Prostate gland (tissue), 2 donors: ENCODE measurements around the gene APCDD1L. TPM values are rescaled to one million over a fixed set of nuclear protein-coding genes. Genes with fewer than 3 reads are reported as not detected.

ENCODE experiments used
- DNase-seq: peaks from one replicate; pipeline ENCODE4 v3.0.0-alpha.2; 2019; ENCODE audit warnings: low spot score
- H3K27ac ChIP-seq, 2 donors: fragments of 200-600 bp; sonication (generic); 2 replicates each; pipeline ENCODE4 v1.5.1; 2017 to 2019
- H3K27me3 ChIP-seq: fragments of 200-600 bp; sonication (generic); replicated peaks from 2 replicates; pipeline ENCODE4 v1.5.1; 2019; ENCODE audit not compliant: insufficient read depth
- H3K36me3 ChIP-seq, 2 donors: fragments of 200-600 bp; sonication (generic); 1 replicate in 1 of 2; 2 replicates in 1 of 2; pipeline versions ENCODE4 v1.5.1 to v1.8.1; 2017 to 2019
- H3K4me1 ChIP-seq: fragments of 200-600 bp; sonication (generic); replicated peaks from 2 replicates; pipeline ENCODE4 v1.5.1; 2019
- H3K4me3 ChIP-seq, 2 donors: fragments of 200-600 bp; sonication (generic); 2 replicates each; pipeline ENCODE4 v1.5.1; 2017 to 2019
- H3K9me3 ChIP-seq: fragments of 200-600 bp; sonication (generic); 2 replicates; pipeline ENCODE4 v1.5.1; 2017
- POLR2A ChIP-seq: fragments of 450-650 bp; IDR thresholded peaks from one replicate; pipeline ENCODE4 v1.6.1; 2016; ENCODE audit warnings: antibody characterized with exemption, mild to moderate bottlenecking
- POLR2AphosphoS5 ChIP-seq: sonication (generic); formaldehyde crosslinking; IDR thresholded peaks from one replicate; pipeline ENCODE4 v1.6.1; 2017; ENCODE audit warnings: antibody characterized with exemption
- WGBS: methylation state at CpG from one replicate; pipeline ENCODE4 v1.1.5; 2018; 5-methylcytosine and 5-hydroxymethylcytosine counted together
- intact Hi-C: fragments of 100-400 bp; cut with DNase I; formaldehyde crosslinking; loops from one replicate; pipeline ENCODE4 v1.14.2; 2022
- total RNA-seq, 2 donors: library from RNA; depleted of rRNA; stranded (reverse); fragments of >200 nt; gene quantifications; one replicate each; pipeline ENCODE4 v1.1.0, GENCODE V29; 2016
- TF ChIP-seq, protein P1 (sequence below), 4 experiments: fragments of 200-600 bp in 2 of 4; fragments of 450-650 bp in 2 of 4; sonication (generic) in 2 of 4; IDR thresholded peaks; 1 replicate in 3 of 4; 2 replicates in 1 of 4; pipeline ENCODE4 v1.5.1; 2016 to 2019; ENCODE audit warnings: antibody characterized with exemption in 4 of 4, mild to moderate bottlenecking in 2 of 4, moderate library complexity in 2 of 4

APCDD1L gene
- total RNA-seq, 2 donors from 2014 or later: 0.23 to 0.46 TPM

DNA sequence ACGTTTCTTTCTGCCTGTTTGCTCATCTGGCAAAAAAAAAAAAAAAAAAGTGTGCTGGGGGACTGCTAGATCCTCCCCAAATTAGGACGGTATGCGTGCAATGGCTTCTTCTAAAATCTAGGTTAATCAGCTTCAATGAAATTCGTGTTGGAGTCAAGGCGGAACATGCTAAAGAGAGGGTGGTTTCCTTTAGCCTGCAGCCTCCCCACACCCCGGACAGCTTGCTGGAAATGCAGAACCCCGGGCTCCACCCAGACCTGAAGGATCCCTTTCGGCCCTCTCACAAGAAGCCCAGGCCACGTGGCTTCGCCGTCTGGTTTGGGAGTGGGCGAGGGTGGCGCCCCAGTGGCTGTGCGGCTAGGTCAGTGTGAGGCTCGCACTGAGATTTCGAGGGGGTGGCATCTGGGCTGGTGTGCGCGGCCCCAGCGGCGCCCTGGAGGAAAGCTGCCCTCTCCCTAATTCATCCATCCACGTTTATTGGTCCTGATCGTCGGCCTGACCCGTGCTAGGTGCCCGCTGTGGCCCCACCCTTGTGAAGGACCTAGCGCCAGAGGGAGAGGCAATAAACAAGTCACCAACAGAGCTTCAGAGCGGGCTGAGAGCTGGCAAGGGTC lies 49.0 kb downstream of the APCDD1L start:
- no peak overlapping the region for H3K4me3 ChIP-seq
- no peak for DNase-seq
- no peaks in the 10 kb centered on the region for H3K4me1 ChIP-seq
- TF ChIP-seq POLR2A: no peak
- no peak for TF ChIP-seq POLR2AphosphoS5
- TF ChIP-seq, protein P1, sequence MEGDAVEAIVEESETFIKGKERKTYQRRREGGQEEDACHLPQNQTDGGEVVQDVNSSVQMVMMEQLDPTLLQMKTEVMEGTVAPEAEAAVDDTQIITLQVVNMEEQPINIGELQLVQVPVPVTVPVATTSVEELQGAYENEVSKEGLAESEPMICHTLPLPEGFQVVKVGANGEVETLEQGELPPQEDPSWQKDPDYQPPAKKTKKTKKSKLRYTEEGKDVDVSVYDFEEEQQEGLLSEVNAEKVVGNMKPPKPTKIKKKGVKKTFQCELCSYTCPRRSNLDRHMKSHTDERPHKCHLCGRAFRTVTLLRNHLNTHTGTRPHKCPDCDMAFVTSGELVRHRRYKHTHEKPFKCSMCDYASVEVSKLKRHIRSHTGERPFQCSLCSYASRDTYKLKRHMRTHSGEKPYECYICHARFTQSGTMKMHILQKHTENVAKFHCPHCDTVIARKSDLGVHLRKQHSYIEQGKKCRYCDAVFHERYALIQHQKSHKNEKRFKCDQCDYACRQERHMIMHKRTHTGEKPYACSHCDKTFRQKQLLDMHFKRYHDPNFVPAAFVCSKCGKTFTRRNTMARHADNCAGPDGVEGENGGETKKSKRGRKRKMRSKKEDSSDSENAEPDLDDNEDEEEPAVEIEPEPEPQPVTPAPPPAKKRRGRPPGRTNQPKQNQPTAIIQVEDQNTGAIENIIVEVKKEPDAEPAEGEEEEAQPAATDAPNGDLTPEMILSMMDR (IDR thresholded peaks at IDR 0.05): no peak
- no peak overlapping the region for H3K27ac ChIP-seq
- intact Hi-C loops: no loop called here
- WGBS: 93% methylated on average over 27 of the region's 27 CpGs
- no peaks in the 10 kb centered on the region for H3K9me3 ChIP-seq
- H3K36me3 ChIP-seq: no peaks in the 10 kb centered on the region
- no peaks in the 10 kb centered on the region for H3K27me3 ChIP-seq

DNA sequence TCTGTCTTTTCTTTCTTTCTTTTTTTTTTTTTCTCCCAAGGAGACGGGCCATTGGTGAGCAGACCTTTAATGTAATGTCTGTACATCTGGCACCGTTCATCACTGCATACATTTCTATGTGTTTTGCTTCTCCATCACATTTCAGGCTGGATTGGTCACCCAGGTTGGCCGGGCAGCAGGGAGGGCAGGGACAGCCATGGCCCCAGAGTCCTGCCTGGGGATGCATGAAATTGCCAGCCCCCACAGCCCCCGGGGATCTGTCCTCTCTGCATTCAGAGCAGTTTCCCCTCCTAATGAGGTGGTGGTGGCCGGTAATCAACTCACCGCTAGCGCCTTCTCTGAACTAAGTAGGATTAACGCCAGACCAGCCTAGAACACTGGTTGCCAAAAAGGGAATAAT lies 50.4 kb downstream of the APCDD1L start:
- WGBS: 70% methylated on average over 8 of the region's 8 CpGs
- no peaks in the 10 kb centered on the region for H3K4me1 ChIP-seq
- no peaks in the 10 kb centered on the region for H3K27me3 ChIP-seq
- no peaks in the 10 kb centered on the region for H3K36me3 ChIP-seq
- DNase-seq: no peak
- TF ChIP-seq POLR2A (no peak), POLR2AphosphoS5 (no peak)
- TF ChIP-seq, protein P1 (IDR thresholded peaks at IDR 0.05): no peak
- intact Hi-C loops: no loop called here
- H3K4me3 ChIP-seq: no peak overlapping the region
- H3K9me3 ChIP-seq: no peaks in the 10 kb centered on the region
- H3K27ac ChIP-seq: no peak overlapping the region

DNA sequence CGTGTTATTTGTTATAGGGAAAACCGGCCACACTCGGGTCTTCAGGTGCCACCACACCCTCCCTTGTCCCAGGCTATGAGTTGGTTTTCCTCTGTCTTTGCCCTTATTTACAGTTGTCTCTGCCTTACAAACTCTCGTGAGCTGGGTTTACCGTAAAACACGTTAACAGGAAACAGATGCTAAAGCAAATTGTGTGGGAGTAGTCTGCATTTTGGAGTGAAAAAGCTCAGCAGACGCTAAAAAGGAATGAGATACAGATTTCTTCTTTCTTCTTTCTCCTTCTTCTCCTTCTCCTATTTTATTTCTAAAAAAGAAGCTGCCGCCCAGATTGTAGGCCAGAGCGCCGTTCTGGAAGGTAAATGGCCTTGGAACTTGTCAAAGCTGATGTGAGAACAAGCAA lies 51.9 kb downstream of the APCDD1L start:
- no peak for DNase-seq
- no peak overlapping the region for H3K27ac ChIP-seq
- H3K36me3 ChIP-seq: no peaks in the 10 kb centered on the region
- H3K4me1 ChIP-seq: no peaks in the 10 kb centered on the region
- no peaks in the 10 kb centered on the region for H3K27me3 ChIP-seq
- H3K9me3 ChIP-seq: no peaks in the 10 kb centered on the region
- intact Hi-C loops: no loop called here
- WGBS: 85% methylated on average over 10 of the region's 10 CpGs
- no peak overlapping the region for H3K4me3 ChIP-seq
- TF ChIP-seq POLR2AphosphoS5 (no peak), POLR2A (no peak)
- TF ChIP-seq, protein P1 (IDR thresholded peaks at IDR 0.05): no peak

DNA sequence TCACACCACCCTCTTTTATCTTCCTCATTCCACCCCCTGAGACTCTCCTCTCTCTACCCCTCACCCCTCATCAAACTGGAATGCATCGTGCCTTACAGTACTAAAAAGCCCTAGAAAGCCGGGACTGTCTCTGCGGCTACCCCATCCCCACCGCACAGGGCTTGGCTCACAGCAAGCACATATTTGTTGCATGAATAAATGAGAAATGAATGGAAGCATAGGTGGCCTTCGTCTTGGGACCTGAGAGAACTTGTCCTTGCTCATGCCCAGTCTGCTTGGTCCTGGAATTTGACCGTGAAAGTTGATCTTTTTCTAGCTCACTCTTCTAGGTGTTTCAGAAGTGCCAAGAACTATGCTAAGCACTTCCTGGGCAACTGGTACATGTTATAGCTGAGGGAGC lies 53.3 kb downstream of the APCDD1L start:
- no peak overlapping the region for H3K27ac ChIP-seq
- H3K4me3 ChIP-seq: no peak overlapping the region
- no peaks in the 10 kb centered on the region for H3K27me3 ChIP-seq
- no peaks in the 10 kb centered on the region for H3K4me1 ChIP-seq
- TF ChIP-seq, protein P1 (IDR thresholded peaks at IDR 0.05): no peak
- no peak for TF ChIP-seq POLR2AphosphoS5
- no peak for TF ChIP-seq POLR2A
- intact Hi-C loops: no loop called here
- WGBS: 57% methylated on average over 6 of the region's 6 CpGs
- H3K9me3 ChIP-seq: no peaks in the 10 kb centered on the region
- no peak for DNase-seq
- no peaks in the 10 kb centered on the region for H3K36me3 ChIP-seq

DNA sequence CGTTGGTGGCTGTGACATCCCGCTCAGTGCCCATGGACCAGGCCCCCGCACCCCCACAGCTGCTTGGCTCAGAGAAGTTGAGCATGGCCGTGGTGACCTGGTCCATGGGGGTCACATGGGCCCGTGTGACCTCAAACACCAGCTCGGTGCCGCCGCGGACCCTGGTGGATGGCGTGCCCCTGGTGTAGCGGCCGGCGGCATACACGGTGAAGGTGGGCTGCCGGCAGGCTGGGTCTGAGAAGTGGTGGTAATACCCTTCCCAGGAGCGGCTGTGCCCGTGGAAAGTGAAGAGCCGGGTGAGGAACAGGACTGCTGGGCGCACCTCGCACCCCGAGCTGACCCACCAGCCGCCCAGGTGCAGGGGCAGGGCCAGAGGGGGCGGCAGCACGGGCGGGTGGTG lies 54.1 kb downstream of the APCDD1L start:
- Histone ChIP-seq H3K27me3 (no peaks in the 10 kb centered on the region), H3K4me1 (no peaks in the 10 kb centered on the region), H3K9me3 (no peaks in the 10 kb centered on the region), H3K36me3 (no peaks in the 10 kb centered on the region), H3K4me3 (no peak overlapping the region), H3K27ac (no peak overlapping the region)
- WGBS: 98% methylated on average over 21 of the region's 25 CpGs
- intact Hi-C loops: no loop called here
- no peak for DNase-seq
- TF ChIP-seq POLR2A (no peak), POLR2AphosphoS5 (no peak)
- TF ChIP-seq, protein P1 (IDR thresholded peaks at IDR 0.05): no peak
